ENCODE results near the gene SHC4.

The SHC4 gene

GRCh38 chr15:48842501-48842900 is 121.2 kb downstream of the SHC4 start:
- no peak for DNase-seq (ENCODE audit: low read depth)

DNA sequence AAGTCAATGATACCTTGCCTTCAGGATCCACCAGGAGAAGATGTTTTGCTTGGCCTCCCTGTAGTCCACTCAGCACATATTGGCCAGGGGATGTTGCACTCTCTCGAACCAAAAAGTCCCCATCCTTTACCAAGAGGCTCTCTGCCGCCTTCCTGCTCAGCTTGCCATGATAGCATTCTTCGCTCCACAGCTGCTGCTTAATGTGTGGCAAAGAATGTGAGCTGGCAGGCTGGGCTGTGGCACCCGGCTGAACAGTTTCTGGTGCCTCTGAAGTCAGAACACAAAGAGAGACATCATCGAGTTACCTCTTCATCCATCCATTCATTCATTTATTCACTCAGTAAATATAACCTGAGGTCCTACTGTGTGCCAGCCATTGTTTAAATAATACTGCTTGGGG is 129.0 kb downstream of the SHC4 start:
- no peak for DNase-seq (ENCODE audit: low read depth)

GRCh38 chr15:48833526-48834239 is 130.0 kb downstream of the SHC4 start:
- no peak for DNase-seq (ENCODE audit: low read depth)

GRCh38 chr15:48832648-48833047 is 131.1 kb downstream of the SHC4 start:
- DNase-seq (ENCODE audit: low read depth): no peak

DNA sequence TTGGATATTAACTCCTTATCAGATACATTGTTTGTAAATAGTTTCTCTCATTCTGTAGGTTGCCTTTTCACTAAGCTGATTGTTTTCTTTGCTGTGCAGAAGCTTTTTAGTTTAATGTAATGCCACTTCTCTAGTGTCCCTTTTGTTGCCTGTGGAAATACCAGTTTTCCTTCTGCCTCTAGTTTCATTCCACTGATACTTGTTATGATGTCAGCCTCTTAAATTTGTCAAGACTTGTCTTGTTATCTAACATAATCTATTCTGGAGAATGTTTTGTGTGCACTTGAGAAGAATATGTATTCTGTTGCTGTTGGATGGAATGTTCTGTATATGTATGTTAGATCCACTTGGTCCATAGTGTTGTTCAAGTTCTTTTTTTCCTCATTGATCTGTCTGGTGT is 134.8 kb downstream of the SHC4 start:
- DNase-seq (ENCODE audit: low read depth): no peak

DNA sequence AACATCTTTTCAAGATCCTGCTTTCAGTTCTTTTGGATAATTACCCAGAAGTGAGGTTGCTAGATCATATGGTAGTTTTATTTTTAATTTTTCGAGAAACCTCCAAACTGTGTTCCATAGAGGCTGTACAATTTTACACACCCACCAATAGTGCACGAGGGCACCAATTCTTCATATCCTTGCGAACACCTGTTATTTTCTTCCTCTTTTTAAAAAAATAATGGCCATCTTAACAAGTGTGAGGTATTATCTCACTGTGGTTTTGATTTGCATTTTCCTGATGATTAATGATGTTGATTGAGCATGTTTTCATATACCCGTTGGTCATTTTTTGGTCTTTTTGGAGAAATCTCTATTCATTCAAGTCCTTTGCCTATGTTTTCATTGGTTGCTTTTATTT is 135.2 kb downstream of the SHC4 start:
- DNase-seq (ENCODE audit: low read depth): no peak

DNA sequence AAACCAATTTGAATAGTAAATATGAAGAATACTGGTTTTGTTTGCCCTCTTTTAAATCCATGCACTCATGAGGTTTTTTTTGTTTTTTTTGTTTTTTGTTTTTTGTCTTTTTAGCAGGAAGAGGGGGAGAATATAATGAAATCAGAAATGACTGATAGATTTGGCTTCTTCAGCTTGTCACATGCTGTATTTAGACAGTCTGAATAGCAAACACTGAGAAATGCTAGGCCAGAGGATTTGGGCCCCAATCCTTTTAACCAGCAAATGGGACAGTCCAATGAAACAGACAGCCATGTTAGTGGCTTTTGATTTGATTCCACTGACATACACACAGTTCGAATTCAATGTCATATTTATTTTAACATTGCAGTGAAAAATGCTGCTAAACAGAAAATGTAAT is 138.6 kb downstream of the SHC4 start:
- no peak for DNase-seq (ENCODE audit: low read depth)

- DNase-seq (ENCODE audit: low read depth): no peak
These were observed 140.0 kb downstream of the SHC4 start for GRCh38 chr15:48823706-48824105.

DNA sequence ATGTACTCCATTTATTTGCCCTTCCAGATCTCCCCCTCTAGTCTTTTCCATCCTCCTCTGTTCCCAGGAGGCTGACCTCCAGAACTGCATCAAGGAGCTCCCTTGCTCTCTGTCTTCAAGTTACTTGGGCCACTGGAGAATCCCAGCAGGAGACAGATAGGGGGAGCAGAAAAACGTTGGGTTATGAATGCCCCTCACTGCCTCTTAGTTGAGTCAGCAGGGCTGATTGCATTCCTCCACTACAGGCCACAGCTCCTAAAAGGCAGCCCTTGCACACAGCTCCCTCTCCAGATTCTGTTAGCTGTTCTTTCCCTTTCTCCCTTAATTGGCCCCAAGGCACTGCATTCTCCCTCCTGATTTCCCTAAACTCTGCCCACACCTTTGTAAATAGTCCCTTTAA is 140.5 kb downstream of the SHC4 start:
- DNase-seq (ENCODE audit: low read depth): peak; percentile 58

GRCh38 chr15:48814286-48814685 is 149.4 kb downstream of the SHC4 start:
- no peak for DNase-seq (ENCODE audit: low read depth)

- DNase-seq (ENCODE audit: low read depth): peak; percentile 25
These were observed 152.3 kb downstream of the SHC4 start for GRCh38 chr15:48811325-48811958.

DNA sequence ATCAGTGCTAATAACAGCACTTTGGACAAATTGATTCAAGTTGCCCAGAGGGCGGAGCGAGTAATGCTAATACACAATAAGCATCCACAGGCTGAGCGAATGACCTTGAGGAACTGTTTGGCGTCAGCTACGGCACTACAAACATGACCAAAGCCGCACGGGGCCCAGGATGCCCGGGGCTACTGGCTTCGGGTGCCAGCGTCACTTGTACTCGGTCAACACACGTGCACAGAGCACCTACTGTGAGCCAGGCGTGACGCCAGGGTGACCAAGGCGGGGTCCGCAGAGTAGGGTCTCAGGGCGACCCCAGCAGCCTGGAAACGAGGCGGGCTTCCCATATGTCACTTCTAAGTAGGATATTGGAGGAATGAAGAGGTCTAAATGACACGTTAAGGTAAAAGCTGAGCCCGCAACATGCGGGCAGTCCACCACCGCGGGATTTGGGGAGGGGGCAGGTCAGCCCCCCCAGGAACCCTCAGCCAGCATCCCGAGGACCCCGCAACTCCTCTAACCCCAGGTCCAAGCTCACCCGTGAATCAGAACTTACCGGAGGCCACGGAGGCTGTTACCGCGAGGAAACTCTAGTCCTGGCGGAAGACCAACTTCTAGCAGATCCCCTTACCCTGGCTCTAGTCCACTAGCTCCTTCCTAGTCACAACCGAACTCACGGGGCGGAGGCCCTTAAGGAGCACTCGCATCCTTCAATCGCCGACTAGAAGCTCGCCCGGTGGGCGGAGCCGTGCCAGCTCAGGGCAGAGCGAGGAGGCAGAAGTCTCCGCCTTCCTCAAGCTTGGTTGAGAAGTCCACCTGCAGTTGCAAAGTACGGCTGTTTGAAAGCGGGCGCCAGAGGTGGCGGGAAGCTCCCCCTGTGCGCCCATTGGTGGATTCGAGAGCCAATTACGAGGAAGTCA is 153.1 kb downstream of the SHC4 start, which contains the start of gene CEP152:
CEP152 (minus strand) TSS at position 656 of the 911 bp plus-strand sequence. CDS start 5,420 bp downstream, outside the sequence.
- DNase-seq (ENCODE audit: low read depth): peak; percentile 100

DNA sequence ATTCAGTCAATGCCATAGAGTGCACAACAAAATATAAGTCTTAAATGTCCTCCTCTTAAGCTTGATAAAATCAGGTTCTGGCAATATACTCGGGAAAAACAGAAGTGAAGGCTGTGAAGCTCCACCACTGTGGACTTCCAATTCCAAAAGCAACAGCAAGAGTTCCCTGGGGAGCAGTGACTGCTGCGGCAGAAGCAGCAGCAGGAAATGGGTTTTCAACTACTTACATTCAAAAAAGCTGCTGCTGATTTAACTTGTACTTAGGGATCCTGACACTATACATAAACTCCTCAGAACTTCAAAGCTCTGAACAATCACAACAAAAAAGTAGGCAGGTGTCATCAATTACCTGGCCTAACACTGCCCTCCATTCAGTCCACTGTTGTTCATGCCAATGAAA is 157.6 kb downstream of the SHC4 start:
- DNase-seq (ENCODE audit: low read depth): no peak

DNA sequence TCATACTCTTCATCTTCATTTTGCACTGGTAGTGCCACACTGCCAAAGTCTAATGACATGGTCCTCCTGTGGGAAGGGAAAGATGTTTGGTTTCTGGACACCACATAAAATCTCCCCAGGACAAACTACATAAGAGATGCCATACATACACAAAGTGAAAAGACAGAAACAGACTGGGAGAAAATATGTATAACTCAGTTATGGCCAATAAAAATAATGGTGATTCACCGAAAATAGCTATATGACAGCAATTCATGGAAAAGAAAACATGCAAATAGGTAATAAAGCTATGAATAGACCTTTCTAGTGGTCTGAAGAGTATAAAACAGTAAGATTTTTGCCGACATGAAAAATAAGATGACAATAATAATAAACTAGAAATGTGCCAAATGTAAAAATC is 158.1 kb downstream of the SHC4 start:
- DNase-seq (ENCODE audit: low read depth): no peak

GRCh38 chr15:48803877-48804276 is 159.8 kb downstream of the SHC4 start:
- no peak for DNase-seq (ENCODE audit: low read depth)

GRCh38 chr15:48802867-48803266 is 160.9 kb downstream of the SHC4 start:
- DNase-seq (ENCODE audit: low read depth): peak; percentile 94

DNA sequence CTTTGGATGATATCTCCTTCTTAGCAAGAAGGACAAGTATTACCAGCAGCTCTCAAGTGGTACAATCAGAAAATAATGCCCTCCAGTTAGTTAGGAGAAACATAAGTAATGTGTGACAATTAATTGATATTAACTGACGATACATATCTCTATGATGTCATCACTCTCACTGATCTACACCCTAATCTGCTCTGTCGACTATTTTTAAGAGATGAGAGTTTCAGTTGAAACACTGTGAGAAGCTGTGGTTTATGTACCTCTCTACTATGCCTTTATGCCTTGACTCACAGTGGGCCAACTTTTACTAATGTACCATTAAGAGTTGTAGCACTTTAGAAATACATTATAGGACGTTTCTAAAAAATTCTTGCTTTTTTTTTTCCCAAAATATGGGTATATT is 161.5 kb downstream of the SHC4 start:
- no peak for DNase-seq (ENCODE audit: low read depth)

DNA sequence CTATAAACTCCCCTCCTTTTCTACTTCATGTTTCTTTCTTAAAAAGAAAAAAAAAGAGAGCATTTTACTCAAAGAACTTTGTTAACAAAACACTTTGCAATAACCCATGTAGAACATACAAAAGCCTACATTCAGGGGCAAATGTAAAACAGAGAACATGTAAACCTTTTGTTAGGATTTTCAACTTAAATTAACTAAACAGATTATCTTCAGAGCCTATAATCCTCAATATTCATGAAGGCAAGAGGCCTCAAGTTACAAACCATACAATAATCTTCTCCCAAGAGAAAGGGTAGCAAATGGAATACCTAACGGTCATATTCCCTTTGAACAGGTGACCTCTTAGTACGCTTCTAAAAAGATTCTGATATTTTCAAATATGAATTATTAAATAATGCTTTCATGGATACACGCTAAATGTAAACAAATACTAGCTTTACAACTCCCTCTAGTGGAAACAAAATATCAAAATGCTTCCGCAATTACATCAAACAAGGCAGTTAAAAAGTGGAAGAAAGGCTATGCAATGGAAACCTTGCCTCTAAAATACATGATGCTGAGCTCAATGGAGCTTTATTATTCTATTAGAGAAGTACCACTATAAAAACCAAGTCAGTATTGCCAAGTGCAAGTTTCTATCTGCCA is 162.8 kb downstream of the SHC4 start:
- DNase-seq (ENCODE audit: low read depth): peak; percentile 53

DNA sequence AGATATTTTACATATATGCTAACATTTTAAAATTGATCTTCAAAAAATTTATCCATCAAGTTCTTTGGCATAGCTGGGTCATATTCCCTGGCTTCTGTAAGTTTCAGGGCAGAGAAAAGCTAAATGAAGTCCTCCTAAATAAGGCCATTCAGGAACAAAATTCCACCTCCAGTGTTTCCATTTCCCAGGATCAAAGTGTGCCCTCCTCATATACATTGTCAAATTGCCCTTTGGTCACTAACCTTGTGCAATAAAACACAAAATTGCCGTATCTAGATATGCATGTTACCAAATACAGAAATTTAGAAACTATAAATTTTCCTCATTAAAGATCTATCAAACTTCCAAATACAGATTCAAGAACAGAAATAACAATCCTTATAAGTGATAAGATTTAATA is 163.5 kb downstream of the SHC4 start:
- DNase-seq (ENCODE audit: low read depth): no peak

DNA sequence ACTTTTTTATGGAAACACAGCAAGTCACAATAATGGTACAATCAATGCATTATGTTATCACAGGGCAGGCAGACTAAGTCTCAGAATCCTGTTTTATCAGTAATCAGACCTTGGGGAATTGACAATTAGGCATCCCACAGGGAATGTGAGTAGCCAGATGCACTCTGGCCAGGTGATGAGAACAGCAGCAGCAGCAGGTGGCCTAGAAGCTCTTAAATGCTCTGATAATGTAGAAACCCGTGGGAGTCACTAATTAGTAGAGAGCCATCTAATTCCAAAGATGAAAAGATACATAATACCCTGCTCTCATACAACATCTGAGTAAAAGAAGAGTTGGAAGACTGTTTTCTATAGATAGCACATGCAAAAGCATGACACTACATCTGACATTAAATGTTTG is 165.4 kb downstream of the SHC4 start:
- DNase-seq (ENCODE audit: low read depth): no peak

- DNase-seq (ENCODE audit: low read depth): peak; percentile 78
These were observed 166.8 kb downstream of the SHC4 start for GRCh38 chr15:48796930-48797329.

- DNase-seq (ENCODE audit: low read depth): no peak
These were observed 167.2 kb downstream of the SHC4 start for GRCh38 chr15:48796521-48796920.

Data from ELR (cell line).